HG03175 (cell line): Measurements from ENCODE around the gene CCR5AS.
"Not testable (repeated sequence)": the region's sequence is repeated elsewhere in the genome, so short reads cannot be mapped to it uniquely, and the experiment has no call there.

ENCODE experiments used
- ATAC-seq: cut with Tn5 transposase; IDR thresholded peaks from one replicate; pipeline ENCODE4 v1.9.1; 2021; ENCODE audit warnings: mild to moderate bottlenecking, moderate library complexity; ENCODE audit not compliant: unreplicated experiment

Gene CCR5AS

GRCh38 chr3:46406788-46407611, at the start of gene CCR5AS, which contains the start of gene CCRL2:
Gene CCR5AS, minus strand, starts transcription at chr3:46407066.
Gene CCRL2, plus strand, starts transcription at chr3:46407259. Its CDS starts 821 bp downstream, at chr3:46408080.
- no peak for ATAC-seq

GRCh38 chr3:46456118-46456517, 49.3 kb upstream of the CCR5AS start:
- no peak for ATAC-seq

- no peak for ATAC-seq
Measured at GRCh38 chr3:46455231-46456115, 48.6 kb upstream of the CCR5AS start.

GRCh38 chr3:46454606-46455005, 47.7 kb upstream of the CCR5AS start:
- no peak for ATAC-seq

- no peak for ATAC-seq
Measured at GRCh38 chr3:46454209-46454595, 47.3 kb upstream of the CCR5AS start.

- ATAC-seq, result no peak
Measured at GRCh38 chr3:46453526-46454208, 46.8 kb upstream of the CCR5AS start.

GRCh38 chr3:46449755-46450552, 43.1 kb upstream of the CCR5AS start:
- ATAC-seq, result no peak

- no peak for ATAC-seq
Measured at GRCh38 chr3:46448721-46449120, 41.9 kb upstream of the CCR5AS start.

- no peak for ATAC-seq
Measured at GRCh38 chr3:46447228-46447985, 40.5 kb upstream of the CCR5AS start.

- ATAC-seq, result no peak
Measured at GRCh38 chr3:46442576-46443530, 36.0 kb upstream of the CCR5AS start.

- peak; percentile 84 for ATAC-seq
Measured at GRCh38 chr3:46440531-46441294, 33.8 kb upstream of the CCR5AS start.

- no peak for ATAC-seq
Measured at GRCh38 chr3:46438831-46439230, 32.0 kb upstream of the CCR5AS start.

- ATAC-seq, result no peak
Measured at GRCh38 chr3:46435081-46435726, 28.3 kb upstream of the CCR5AS start.

GRCh38 chr3:46433841-46434240, 27.0 kb upstream of the CCR5AS start:
- no peak for ATAC-seq

GRCh38 chr3:46433118-46433517, 26.3 kb upstream of the CCR5AS start:
- not testable (repeated sequence) for ATAC-seq

GRCh38 chr3:46431905-46432304, 25.0 kb upstream of the CCR5AS start:
- not testable (repeated sequence) for ATAC-seq

GRCh38 chr3:46430879-46431278, 24.0 kb upstream of the CCR5AS start:
- not testable (repeated sequence) for ATAC-seq
